BE2C (cell line): ENCODE data around the gene CEACAM3.

Experiments used
- DNase-seq: peaks from one replicate; pipeline ENCODE4 v3.0.0-alpha.2; 2020
- H3K27me3 ChIP-seq: fragments of 250-450 bp; sonication (Bioruptor Pico); 2 replicates; pipeline ENCODE4 v1.5.1; 2020; ENCODE audit warnings: mild to moderate bottlenecking
- H3K36me3 ChIP-seq: fragments of 250-450 bp; sonication (Bioruptor Pico); 2 replicates; pipeline ENCODE4 v1.5.1; 2020; ENCODE audit warnings: mild to moderate bottlenecking
- H3K4me1 ChIP-seq: fragments of 250-450 bp; sonication (Bioruptor Pico); 2 replicates; pipeline ENCODE4 v1.5.1; 2020
- H3K4me3 ChIP-seq: 2 replicates; pipeline ENCODE4 v1.5.1; 2011; ENCODE audit warnings: low read depth, low read length
- H3K9me3 ChIP-seq: fragments of 250-450 bp; sonication (Bioruptor Pico); 2 replicates; pipeline ENCODE4 v1.5.1; 2020
- TF ChIP-seq, protein P1 (sequence below): IDR thresholded peaks from 2 replicates; pipeline ENCODE4 v1.5.1; 2012; ENCODE audit warnings: mild to moderate bottlenecking, low read depth, low read length

Gene CEACAM3

DNA sequence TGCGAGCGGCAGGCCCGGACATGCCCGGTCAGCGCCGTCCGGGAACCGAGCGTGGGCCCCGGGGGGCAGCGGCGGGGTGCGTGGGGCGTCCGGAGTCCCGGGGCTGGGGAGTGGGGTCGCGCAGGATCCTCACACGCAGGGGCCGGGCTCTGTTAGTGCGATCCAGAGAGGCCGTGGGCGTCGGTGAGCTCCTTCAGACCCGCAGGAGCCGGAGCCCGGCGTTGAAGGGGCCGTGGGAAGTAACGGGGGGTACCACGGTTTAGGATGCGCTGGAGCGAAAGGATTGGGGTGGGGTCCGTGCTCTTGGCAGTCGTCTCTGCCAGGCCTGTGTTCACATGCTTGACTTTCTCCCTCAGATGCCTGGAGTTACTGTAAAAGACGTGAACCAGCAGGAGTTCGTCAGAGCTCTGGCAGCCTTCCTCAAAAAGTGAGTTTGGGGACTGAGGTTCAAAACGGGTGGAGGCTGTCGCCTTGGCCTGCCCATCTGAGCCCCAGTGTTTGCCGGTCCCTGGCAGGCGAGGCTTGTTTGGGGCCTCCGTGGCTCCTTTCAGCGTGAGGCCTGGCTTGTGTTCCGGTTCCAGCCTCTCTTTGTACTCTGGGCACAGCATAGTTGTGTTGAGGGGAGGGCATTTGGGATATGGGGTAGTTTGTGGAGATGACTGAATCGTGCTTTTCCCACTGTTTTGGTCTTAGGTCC lies 64.2 kb downstream of the CEACAM3 start:
- Histone ChIP-seq H3K4me1 (no peaks in the 10 kb centered on the region; the same call in 1 of the 2 replicates), H3K9me3 (no peaks in the 10 kb centered on the region), H3K36me3 (peaks cover 55% of the 10 kb centered on the region), H3K27me3 (peaks cover 21% of the 10 kb centered on the region), H3K4me3 (peak overlapping the region; percentile 91)
- TF ChIP-seq, protein P1, sequence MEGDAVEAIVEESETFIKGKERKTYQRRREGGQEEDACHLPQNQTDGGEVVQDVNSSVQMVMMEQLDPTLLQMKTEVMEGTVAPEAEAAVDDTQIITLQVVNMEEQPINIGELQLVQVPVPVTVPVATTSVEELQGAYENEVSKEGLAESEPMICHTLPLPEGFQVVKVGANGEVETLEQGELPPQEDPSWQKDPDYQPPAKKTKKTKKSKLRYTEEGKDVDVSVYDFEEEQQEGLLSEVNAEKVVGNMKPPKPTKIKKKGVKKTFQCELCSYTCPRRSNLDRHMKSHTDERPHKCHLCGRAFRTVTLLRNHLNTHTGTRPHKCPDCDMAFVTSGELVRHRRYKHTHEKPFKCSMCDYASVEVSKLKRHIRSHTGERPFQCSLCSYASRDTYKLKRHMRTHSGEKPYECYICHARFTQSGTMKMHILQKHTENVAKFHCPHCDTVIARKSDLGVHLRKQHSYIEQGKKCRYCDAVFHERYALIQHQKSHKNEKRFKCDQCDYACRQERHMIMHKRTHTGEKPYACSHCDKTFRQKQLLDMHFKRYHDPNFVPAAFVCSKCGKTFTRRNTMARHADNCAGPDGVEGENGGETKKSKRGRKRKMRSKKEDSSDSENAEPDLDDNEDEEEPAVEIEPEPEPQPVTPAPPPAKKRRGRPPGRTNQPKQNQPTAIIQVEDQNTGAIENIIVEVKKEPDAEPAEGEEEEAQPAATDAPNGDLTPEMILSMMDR: no peak
- DNase-seq: no peak
